ENCODE results near the gene FAM234B.
"Not testable (repeated sequence)": the region's sequence is repeated elsewhere in the genome, so short reads cannot be mapped to it uniquely, and the experiment has no call there.

Gene FAM234B

DNA sequence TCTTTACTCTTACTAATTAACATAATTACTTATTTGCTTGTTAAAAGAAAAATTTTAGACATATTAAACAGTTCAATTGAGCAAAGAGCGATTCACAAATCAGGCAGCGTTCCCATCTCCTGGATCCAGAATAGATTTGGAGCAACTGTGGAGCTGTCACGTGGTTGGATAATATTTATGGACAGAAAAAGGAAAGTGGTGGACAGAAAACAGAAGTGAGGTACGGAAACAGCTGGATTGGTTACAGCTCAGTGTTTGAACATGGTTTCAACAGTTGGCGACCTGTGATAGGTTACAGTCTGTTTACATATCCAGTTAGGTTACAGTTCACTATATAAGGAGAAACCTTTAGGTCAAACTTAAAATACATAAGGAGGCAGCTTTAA, 19.7 kb upstream of the FAM234B start:
- Histone ChIP-seq H3K4me3 (ENCODE audit: low read depth, low read length) (no peak overlapping the region), H3K27me3 (ENCODE audit: insufficient read depth, low read length) (no peaks in the 10 kb centered on the region), H3K79me2 (ENCODE audit: control insufficient read depth, insufficient read depth, low read length, unreplicated experiment) (no peaks in the 10 kb centered on the region), H3K4me1 (ENCODE audit: control insufficient read depth, insufficient read depth, low read length, unreplicated experiment) (no peaks in the 10 kb centered on the region), H3K27ac (ENCODE audit: low read depth, low read length) (no peak overlapping the region), H3K36me3 (ENCODE audit: insufficient read depth, low read length) (no peaks in the 10 kb centered on the region), H2AFZ (ENCODE audit: low read length, unreplicated experiment) (no peak overlapping the region)

DNA sequence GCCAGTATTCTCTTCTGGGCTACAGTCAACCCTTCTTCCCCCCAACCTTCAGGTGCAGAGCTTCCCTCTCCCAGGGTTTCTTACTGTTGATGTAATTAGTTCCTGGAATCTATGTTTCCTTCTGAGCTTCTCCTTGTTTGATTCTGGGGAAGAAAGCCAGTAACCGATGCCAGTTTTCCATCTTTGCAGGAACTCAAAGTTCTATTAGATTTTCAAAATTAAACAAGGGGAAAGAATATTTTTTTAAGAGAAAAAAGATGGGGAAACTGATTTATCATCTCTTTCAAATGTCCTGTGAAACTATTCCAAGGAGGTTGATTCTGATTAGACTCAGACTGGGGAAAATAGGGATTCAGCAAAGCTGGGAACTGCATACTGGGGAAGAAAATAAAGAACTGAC, 17.9 kb upstream of the FAM234B start:
- no peaks in the 10 kb centered on the region for H3K36me3 ChIP-seq (ENCODE audit: insufficient read depth, low read length)
- H3K79me2 ChIP-seq (ENCODE audit: control insufficient read depth, insufficient read depth, low read length, unreplicated experiment), result no peaks in the 10 kb centered on the region
- no peaks in the 10 kb centered on the region for H3K4me1 ChIP-seq (ENCODE audit: control insufficient read depth, insufficient read depth, low read length, unreplicated experiment)
- peak overlapping the region; percentile 41 for H2AFZ ChIP-seq (ENCODE audit: low read length, unreplicated experiment)
- no peaks in the 10 kb centered on the region for H3K27me3 ChIP-seq (ENCODE audit: insufficient read depth, low read length)
- H3K27ac ChIP-seq (ENCODE audit: low read depth, low read length), result no peak overlapping the region
- H3K4me3 ChIP-seq (ENCODE audit: low read depth, low read length), result peak overlapping the region; percentile 20; the same call in 1 of the 2 replicates

DNA sequence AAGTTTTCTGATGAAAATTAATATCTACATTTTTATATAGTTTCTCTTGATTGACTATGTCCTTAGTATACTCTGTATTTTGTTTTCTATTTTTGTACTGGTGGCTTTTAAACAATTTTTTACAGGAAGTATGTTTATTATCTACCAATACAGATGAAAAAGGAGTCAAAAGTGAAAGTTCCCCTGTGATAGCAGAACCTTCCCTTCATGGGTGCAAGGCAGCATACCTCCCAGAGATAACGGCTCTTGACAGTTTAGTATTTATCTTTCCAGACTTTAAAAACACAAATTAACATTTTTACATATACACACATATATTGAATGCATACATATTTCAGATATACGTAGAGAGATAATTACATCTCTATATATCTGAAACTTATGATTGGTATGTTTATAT, 17.1 kb upstream of the FAM234B start:
- Histone ChIP-seq H3K27ac (ENCODE audit: low read depth, low read length) (no peak overlapping the region), H3K27me3 (ENCODE audit: insufficient read depth, low read length) (no peaks in the 10 kb centered on the region), H3K4me3 (ENCODE audit: low read depth, low read length) (peak overlapping the region; percentile 20), H3K79me2 (ENCODE audit: control insufficient read depth, insufficient read depth, low read length, unreplicated experiment) (no peaks in the 10 kb centered on the region), H3K4me1 (ENCODE audit: control insufficient read depth, insufficient read depth, low read length, unreplicated experiment) (no peaks in the 10 kb centered on the region), H3K36me3 (ENCODE audit: insufficient read depth, low read length) (no peaks in the 10 kb centered on the region), H2AFZ (ENCODE audit: low read length, unreplicated experiment) (peak overlapping the region; percentile 41)

DNA sequence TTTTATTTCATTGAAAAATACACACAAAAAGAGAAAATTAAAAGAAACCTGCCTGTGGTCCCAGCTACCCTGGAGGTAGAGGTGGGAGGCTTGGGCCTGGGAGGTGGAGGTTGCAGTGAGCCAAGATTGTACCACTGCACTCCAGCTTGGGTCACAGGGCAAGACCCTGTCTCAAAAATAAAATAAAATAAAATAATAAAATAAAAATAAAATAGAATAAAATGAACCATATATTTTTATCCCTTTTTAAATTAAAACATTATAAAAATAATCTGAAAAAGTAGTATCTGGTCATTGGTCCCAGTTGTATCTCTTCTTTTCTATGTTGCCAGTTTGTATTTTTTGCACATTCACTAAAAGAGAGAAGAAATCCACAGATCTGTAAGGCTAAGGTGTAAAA, 16.7 kb upstream of the FAM234B start:
- Histone ChIP-seq H3K4me3 (ENCODE audit: low read depth, low read length) (no peak overlapping the region), H2AFZ (ENCODE audit: low read length, unreplicated experiment) (no peak overlapping the region), H3K27ac (ENCODE audit: low read depth, low read length) (no peak overlapping the region), H3K4me1 (ENCODE audit: control insufficient read depth, insufficient read depth, low read length, unreplicated experiment) (no peaks in the 10 kb centered on the region), H3K79me2 (ENCODE audit: control insufficient read depth, insufficient read depth, low read length, unreplicated experiment) (no peaks in the 10 kb centered on the region), H3K27me3 (ENCODE audit: insufficient read depth, low read length) (no peaks in the 10 kb centered on the region), H3K36me3 (ENCODE audit: insufficient read depth, low read length) (no peaks in the 10 kb centered on the region)

GRCh38 chr12:13028825-13029570, 15.2 kb upstream of the FAM234B start:
- H3K27ac ChIP-seq (ENCODE audit: low read depth, low read length), result no peak overlapping the region
- H3K79me2 ChIP-seq (ENCODE audit: control insufficient read depth, insufficient read depth, low read length, unreplicated experiment), result no peaks in the 10 kb centered on the region
- H3K4me1 ChIP-seq (ENCODE audit: control insufficient read depth, insufficient read depth, low read length, unreplicated experiment), result peaks cover 6% of the 10 kb centered on the region
- no peaks in the 10 kb centered on the region for H3K36me3 ChIP-seq (ENCODE audit: insufficient read depth, low read length)
- no peak overlapping the region for H3K4me3 ChIP-seq (ENCODE audit: low read depth, low read length)
- no peaks in the 10 kb centered on the region for H3K27me3 ChIP-seq (ENCODE audit: insufficient read depth, low read length)
- H2AFZ ChIP-seq (ENCODE audit: low read length, unreplicated experiment), result no peak overlapping the region

- Histone ChIP-seq H3K27ac (ENCODE audit: low read depth, low read length) (no peak overlapping the region), H2AFZ (ENCODE audit: low read length, unreplicated experiment) (no peak overlapping the region), H3K4me3 (ENCODE audit: low read depth, low read length) (no peak overlapping the region), H3K36me3 (ENCODE audit: insufficient read depth, low read length) (no peaks in the 10 kb centered on the region), H3K4me1 (ENCODE audit: control insufficient read depth, insufficient read depth, low read length, unreplicated experiment) (peaks cover 6% of the 10 kb centered on the region), H3K27me3 (ENCODE audit: insufficient read depth, low read length) (no peaks in the 10 kb centered on the region), H3K79me2 (ENCODE audit: control insufficient read depth, insufficient read depth, low read length, unreplicated experiment) (no peaks in the 10 kb centered on the region)
These were observed 13.5 kb upstream of the FAM234B start for GRCh38 chr12:13030541-13031291.

GRCh38 chr12:13032164-13032563, 12.0 kb upstream of the FAM234B start:
- H3K79me2 ChIP-seq (ENCODE audit: control insufficient read depth, insufficient read depth, low read length, unreplicated experiment), result no peaks in the 10 kb centered on the region
- no peaks in the 10 kb centered on the region for H3K27me3 ChIP-seq (ENCODE audit: insufficient read depth, low read length)
- H3K27ac ChIP-seq (ENCODE audit: low read depth, low read length), result no peak overlapping the region
- H3K36me3 ChIP-seq (ENCODE audit: insufficient read depth, low read length), result no peaks in the 10 kb centered on the region
- H3K4me1 ChIP-seq (ENCODE audit: control insufficient read depth, insufficient read depth, low read length, unreplicated experiment), result peaks cover 6% of the 10 kb centered on the region
- no peak overlapping the region for H2AFZ ChIP-seq (ENCODE audit: low read length, unreplicated experiment)
- no peak overlapping the region for H3K4me3 ChIP-seq (ENCODE audit: low read depth, low read length)

DNA sequence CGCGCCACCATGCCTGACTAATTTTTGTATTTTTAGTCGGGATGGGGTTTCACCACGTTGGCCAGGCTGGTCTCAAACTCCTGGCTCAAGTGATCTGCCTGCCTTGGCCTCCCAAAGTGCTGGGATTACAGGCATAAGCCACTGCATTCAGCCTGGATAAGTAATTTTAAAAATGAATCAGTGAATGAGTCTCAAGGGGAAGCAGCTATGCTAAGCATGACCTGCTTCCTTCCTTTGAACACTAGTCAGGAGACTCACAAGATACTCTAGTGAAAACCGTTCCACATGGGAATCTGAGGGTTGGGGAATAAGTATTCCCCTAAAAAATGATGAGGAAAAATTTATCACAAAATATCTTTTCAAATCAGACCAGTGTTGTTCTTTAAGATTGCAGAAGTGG, 10.7 kb upstream of the FAM234B start:
- no peaks in the 10 kb centered on the region for H3K27me3 ChIP-seq (ENCODE audit: insufficient read depth, low read length)
- no peaks in the 10 kb centered on the region for H3K36me3 ChIP-seq (ENCODE audit: insufficient read depth, low read length)
- peak overlapping the region; percentile 29; the same call in 1 of the 2 replicates for H3K27ac ChIP-seq (ENCODE audit: low read depth, low read length)
- H3K4me1 ChIP-seq (ENCODE audit: control insufficient read depth, insufficient read depth, low read length, unreplicated experiment), result peaks cover 6% of the 10 kb centered on the region
- H3K79me2 ChIP-seq (ENCODE audit: control insufficient read depth, insufficient read depth, low read length, unreplicated experiment), result no peaks in the 10 kb centered on the region
- peak overlapping the region; percentile 30 for H2AFZ ChIP-seq (ENCODE audit: low read length, unreplicated experiment)
- H3K4me3 ChIP-seq (ENCODE audit: low read depth, low read length), result no peak overlapping the region

DNA sequence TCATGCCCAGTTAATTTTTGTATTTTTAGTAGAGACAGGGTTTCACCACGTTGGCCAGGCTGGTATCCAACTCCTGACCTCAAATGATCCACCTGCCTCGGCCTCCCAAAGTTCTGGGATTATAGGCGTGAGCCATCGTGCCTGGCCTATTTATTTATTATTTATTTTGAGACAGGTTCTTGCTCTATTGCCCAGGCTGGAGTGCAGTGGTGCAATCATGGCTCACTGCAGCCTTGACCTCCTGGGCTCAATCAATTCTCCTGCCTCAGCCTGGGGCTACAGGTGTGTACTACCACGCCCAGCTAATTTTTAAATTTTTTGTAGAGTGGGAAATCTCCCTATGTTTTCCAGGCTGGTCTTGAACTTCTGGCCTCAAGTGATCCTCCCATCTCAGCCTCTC, 8.8 kb upstream of the FAM234B start:
- peaks cover 12% of the 10 kb centered on the region for H3K4me1 ChIP-seq (ENCODE audit: control insufficient read depth, insufficient read depth, low read length, unreplicated experiment)
- H3K36me3 ChIP-seq (ENCODE audit: insufficient read depth, low read length); H2AFZ ChIP-seq (ENCODE audit: low read length, unreplicated experiment); H3K27me3 ChIP-seq (ENCODE audit: insufficient read depth, low read length); H3K79me2 ChIP-seq (ENCODE audit: control insufficient read depth, insufficient read depth, low read length, unreplicated experiment); H3K4me3 ChIP-seq (ENCODE audit: low read depth, low read length); H3K27ac ChIP-seq (ENCODE audit: low read depth, low read length): not testable (repeated sequence)

DNA sequence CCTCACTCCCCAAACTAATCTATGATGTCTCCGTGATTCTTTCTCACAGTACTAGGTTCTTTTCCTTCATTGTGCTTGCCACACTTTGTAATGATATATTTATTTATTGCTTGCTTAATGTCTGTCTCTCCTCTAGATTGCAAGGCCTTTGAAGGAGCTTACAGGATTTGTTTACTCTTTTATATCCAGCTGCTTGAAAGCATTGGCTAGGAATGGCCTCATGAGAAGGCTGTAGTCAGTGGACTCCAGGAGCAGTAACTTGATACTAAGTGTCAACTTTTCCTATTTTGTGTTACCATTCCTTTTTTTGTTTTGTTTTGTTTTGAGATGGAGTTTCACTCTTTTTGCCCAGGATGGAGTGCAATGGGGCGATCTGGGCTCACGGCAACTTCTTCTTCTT, 7.3 kb upstream of the FAM234B start:
- Histone ChIP-seq H3K4me1 (ENCODE audit: control insufficient read depth, insufficient read depth, low read length, unreplicated experiment) (peaks cover 12% of the 10 kb centered on the region), H3K27me3 (ENCODE audit: insufficient read depth, low read length) (no peaks in the 10 kb centered on the region), H2AFZ (ENCODE audit: low read length, unreplicated experiment) (no peak overlapping the region)

More for the DNA sequence above, 7.3 kb upstream of the FAM234B start:
- no peaks in the 10 kb centered on the region for H3K36me3 ChIP-seq (ENCODE audit: insufficient read depth, low read length)
- no peak overlapping the region for H3K27ac ChIP-seq (ENCODE audit: low read depth, low read length)
- H3K4me3 ChIP-seq (ENCODE audit: low read depth, low read length), result no peak overlapping the region
- H3K79me2 ChIP-seq (ENCODE audit: control insufficient read depth, insufficient read depth, low read length, unreplicated experiment), result no peaks in the 10 kb centered on the region
